GM19238 (cell line): ENCODE results near the gene GAB4.

Experiments used
- DNase-seq: peaks from one replicate; pipeline ENCODE4 v3.0.0; 2011; ENCODE audit warnings: low spot score; ENCODE audit not compliant: insufficient read length

GAB4 gene

GRCh38 chr22:16989915-16990314 is 18.1 kb downstream of the GAB4 start:
- no peak for DNase-seq

GRCh38 chr22:16988257-16988656 is 19.8 kb downstream of the GAB4 start:
- no peak for DNase-seq

GRCh38 chr22:16987822-16988221 is 20.2 kb downstream of the GAB4 start:
- DNase-seq, result no peak

GRCh38 chr22:16975155-16975885 is 32.7 kb downstream of the GAB4 start:
- no peak for DNase-seq

GRCh38 chr22:16974298-16975084 is 33.5 kb downstream of the GAB4 start:
- no peak for DNase-seq

- DNase-seq, result no peak
Measured at GRCh38 chr22:16973591-16974297, 34.3 kb downstream of the GAB4 start.

DNA sequence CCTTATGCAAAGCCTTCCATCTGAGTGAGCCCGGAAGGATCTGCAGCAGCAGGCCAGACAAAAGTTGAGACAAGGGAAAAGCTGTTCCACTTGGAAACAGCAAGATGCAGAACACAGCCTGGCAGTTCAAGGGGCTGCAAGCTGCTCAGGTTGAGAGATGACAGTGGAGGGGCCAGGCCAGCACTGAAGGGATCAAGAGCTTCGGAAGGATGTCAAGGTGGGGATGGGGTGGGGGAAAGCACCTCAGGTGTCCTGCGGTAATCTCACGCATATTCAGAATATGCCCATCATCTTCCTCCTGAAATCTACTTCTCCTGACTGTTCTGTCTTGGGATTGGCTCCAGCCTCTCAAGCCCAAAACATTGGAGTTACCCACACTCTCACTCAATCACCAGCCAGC is 35.7 kb downstream of the GAB4 start:
- no peak for DNase-seq

GRCh38 chr22:16970446-16970845 is 37.6 kb downstream of the GAB4 start:
- DNase-seq, result no peak

DNA sequence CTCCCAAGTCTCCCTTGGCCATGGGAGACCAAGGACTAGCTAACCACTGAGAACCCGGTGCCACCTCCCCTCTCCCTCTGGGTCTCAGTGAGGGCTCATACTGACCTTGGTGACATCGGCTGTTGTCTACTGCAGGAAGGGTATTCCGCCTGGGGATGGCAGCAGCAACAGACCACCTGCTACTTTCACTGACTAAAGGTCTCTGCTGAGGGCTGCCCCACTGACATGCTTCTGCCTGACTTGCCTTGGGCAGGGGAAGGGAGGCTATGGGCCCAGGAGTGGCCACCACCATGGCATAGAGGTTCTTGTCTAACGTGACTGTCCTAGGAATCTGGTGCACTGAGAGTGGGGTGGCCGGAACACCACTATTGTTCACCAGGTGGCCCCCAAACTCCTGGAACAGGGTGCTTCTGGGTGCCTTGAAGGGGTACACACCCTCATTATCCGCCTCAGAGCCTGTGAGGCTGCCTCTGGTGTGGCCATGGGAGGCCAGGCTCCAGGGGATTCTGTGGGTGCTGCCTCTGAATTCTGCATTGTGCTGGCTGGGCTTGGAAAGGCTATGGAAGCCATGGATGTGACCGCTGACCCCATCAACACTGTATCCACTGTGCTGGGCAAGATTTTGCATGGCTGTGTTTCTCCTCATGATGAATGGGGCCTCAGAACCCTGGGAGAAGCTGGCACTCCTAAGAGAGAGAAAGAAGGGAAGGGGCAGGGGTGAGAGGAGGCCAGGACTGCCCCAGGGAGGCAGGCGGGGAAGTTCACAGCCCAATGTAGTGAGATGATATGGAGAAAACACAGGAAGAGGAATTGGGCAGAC is 38.3 kb downstream of the GAB4 start:
- DNase-seq, result no peak

DNA sequence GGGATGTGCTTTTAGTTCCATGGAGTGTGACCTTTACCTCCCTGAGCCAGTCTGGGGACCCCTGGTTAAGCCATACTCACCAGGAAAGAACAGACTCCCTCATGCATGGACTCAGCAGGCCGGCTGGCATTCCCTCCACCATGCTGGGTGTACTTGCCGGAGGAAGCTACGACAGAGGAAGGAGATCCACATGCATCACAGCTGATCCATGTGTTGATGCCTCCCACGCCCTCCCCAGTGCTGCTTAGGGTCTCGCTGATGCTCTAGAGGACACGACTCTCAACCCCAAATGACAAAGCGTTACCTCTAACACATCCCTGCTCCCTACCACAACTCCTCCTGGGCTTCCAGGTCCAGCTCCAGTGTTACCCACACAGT is 39.8 kb downstream of the GAB4 start:
- DNase-seq, result no peak

DNA sequence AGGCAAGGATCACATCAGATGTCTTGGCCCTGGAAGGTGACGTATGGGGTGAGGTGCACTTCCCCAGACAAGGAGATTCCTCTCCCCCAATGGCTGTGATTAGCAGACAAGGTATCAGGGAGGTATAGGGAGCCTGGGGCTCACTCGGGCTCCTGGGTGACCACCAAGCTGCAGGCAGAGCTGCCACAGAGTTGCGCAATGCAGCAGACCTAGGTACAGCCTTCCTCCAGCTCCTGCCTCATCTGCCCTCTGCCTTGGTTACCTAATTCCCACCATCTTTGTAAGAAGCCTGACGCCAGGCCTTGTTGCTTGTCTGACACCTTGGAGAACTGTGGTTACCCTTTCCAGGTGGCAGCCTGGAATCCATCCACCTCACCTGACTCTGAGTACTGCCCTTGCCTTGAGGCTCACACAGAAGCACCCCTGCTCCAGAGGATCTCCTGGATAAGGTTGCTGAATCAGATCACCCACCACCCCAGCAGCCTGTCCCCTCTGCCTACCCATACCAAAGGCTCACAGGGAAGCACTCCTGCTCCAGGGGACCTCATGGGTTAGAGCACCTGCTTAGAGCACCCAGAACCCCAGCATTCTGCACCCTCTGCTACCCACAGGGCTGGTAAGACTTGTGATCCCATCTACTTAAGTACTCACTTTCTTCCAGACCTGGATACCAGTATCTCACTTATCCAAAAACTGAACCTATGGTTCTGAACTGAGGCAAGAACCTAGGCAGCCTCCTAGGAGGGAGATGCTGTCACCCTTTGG is 40.4 kb downstream of the GAB4 start:
- DNase-seq, result no peak

- no peak for DNase-seq
Measured at GRCh38 chr22:16966251-16966650, 41.8 kb downstream of the GAB4 start.

GRCh38 chr22:16965560-16965959 is 42.5 kb downstream of the GAB4 start:
- no peak for DNase-seq

GRCh38 chr22:16965083-16965482 is 42.9 kb downstream of the GAB4 start:
- no peak for DNase-seq

- DNase-seq, result no peak
Measured at GRCh38 chr22:16964366-16964765, 43.7 kb downstream of the GAB4 start.

- no peak for DNase-seq
Measured at GRCh38 chr22:16963189-16963945, 44.7 kb downstream of the GAB4 start.

DNA sequence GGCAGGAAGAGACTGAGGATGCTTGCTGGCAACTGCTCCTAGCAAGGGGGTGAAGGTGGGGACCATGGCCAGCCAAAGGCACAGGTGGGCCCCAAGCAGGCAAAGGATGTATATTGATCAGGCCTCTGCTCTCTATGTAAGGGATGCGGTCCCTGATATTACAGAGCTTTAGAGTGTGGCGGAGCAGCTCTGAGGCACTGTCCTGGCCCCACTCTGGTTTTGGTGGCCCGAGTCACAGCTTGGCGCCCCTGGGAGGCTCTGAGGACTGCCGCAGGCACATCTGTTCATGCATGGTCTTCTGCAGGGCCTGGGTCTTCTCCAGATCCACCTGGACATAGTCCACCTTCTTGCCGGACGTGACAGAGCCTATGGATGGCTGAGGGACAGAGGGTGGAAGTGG is 45.5 kb downstream of the GAB4 start:
- DNase-seq, result no peak

GRCh38 chr22:16961477-16962186 is 46.4 kb downstream of the GAB4 start:
- DNase-seq, result no peak

- no peak for DNase-seq
Measured at GRCh38 chr22:16960884-16961249, 47.2 kb downstream of the GAB4 start.
